Measurements from ENCODE around the gene MAD1L1.

The MAD1L1 gene

DNA sequence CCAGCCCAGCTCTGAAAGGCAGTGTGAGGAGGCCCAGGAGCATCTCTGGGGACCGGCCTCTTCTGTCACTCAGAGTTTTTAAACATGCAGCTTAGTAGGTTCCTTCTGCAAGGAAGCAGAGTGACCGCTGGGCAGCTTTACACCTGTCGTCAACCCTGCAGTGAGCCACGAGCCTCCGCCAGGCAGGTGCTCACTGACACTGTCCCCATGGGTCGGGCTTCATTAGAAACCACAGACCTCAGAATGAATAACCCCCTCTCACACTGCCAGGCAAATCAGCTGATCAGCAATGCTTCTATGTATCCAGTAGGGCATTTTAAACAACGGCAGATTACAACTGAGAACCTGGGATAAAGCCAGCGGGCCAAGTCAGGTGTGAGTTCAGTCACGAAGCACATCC is 106.1 kb downstream of the MAD1L1 start:
- Histone ChIP-seq H3K27me3 (ENCODE audit: control insufficient read depth in 5 of 5, insufficient read depth in 4 of 5, low read length in 5 of 5) (no peaks in the 10 kb centered on the region), H3K9me3 (ENCODE audit: control insufficient read depth in 5 of 5, low read length in 5 of 5) (no peaks in the 10 kb centered on the region), H3K36me3 (ENCODE audit: control insufficient read depth in 5 of 5, insufficient read depth in 5 of 5, low read length in 5 of 5) (peaks cover 0 to 58% (median 13%) of the 10 kb centered on the region in 5 donors), H3K4me1 (ENCODE audit: control insufficient read depth in 5 of 5, insufficient read depth in 5 of 5, low read length in 5 of 5) (peaks cover 0 to 19% (median 0%) of the 10 kb centered on the region in 5 donors), H3K4me3 (ENCODE audit: low read depth in 1 of 5, low read length in 5 of 5) (no peak overlapping the region), H3K27ac (ENCODE audit: low read depth, low read length) (no peak overlapping the region), H3K9ac (ENCODE audit: low read length in 5 of 5) (no peak overlapping the region)

DNA sequence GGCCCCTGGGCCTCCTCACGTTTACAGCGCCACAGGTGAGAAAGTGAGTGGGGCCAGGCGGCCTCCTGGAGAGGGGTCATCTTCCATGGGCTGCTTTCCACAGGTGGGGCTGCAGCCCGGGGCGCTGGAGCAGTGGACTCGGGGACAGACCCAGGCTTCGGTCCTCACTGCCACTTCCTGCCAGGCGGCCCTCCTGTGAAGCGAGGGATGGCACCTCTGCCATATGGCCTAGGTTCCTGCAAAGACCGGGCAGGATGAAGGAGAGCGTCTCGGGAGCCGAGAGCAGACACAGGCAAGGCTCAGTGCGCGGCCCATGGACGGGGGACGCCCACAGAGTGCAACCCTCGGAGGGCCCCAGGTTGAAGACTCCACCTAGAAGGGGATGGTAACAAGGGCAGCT is 106.8 kb downstream of the MAD1L1 start:
- Histone ChIP-seq H3K27me3 (ENCODE audit: control insufficient read depth in 5 of 5, insufficient read depth in 4 of 5, low read length in 5 of 5) (no peaks in the 10 kb centered on the region), H3K36me3 (ENCODE audit: control insufficient read depth in 5 of 5, insufficient read depth in 5 of 5, low read length in 5 of 5) (peaks cover 0 to 65% (median 13%) of the 10 kb centered on the region in 5 donors), H3K9me3 (ENCODE audit: control insufficient read depth in 5 of 5, low read length in 5 of 5) (no peaks in the 10 kb centered on the region), H3K9ac (ENCODE audit: low read length in 5 of 5) (no peak overlapping the region), H3K4me1 (ENCODE audit: control insufficient read depth in 5 of 5, insufficient read depth in 5 of 5, low read length in 5 of 5) (peaks cover 0 to 26% (median 5%) of the 10 kb centered on the region in 5 donors), H3K27ac (ENCODE audit: low read depth, low read length) (no peak overlapping the region), H3K4me3 (ENCODE audit: low read depth in 1 of 5, low read length in 5 of 5) (no peak overlapping the region)

DNA sequence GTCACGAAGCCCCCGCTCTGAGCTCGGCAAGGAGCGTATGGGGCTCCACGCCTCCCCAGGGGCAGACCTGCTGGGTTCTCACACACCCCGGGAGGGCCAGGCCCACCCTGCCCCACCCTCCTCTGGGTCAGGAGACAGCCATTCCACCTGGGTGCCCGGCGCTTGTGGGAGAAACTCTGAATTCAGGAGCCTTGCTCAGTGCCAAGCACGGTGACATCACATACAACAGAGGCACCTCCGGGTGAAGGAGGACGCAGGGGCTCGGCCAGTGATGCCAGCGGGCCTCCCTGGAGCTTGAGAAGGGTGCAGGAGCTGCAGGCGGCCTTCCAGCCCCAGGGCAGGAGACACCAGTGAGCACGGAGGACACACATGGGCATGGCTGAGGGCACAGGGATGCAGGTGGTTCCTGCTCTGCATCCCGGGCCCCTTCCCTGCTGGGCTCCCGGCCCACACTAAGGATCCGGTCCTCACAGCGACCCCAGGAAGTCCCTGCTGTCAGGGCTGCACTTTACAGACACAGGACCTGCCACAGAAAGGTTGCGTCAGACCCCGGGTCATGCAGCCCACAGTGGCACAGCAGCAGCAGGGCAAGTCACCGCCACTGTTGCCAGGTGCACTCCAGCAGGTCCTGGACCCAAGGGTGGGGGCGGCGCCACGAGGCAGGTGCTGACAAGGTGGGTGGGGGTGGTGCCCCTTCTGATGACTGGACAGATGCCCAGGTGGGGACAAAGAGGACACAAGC is 108.0 kb downstream of the MAD1L1 start:
- peaks cover 0 to 68% (median 13%) of the 10 kb centered on the region in 5 donors for H3K36me3 ChIP-seq (ENCODE audit: control insufficient read depth in 5 of 5, insufficient read depth in 5 of 5, low read length in 5 of 5)
- H3K27me3 ChIP-seq (ENCODE audit: control insufficient read depth in 5 of 5, insufficient read depth in 4 of 5, low read length in 5 of 5) = no peaks in the 10 kb centered on the region
- peaks cover 0 to 38% (median 7%) of the 10 kb centered on the region in 5 donors for H3K4me1 ChIP-seq (ENCODE audit: control insufficient read depth in 5 of 5, insufficient read depth in 5 of 5, low read length in 5 of 5)

DNA sequence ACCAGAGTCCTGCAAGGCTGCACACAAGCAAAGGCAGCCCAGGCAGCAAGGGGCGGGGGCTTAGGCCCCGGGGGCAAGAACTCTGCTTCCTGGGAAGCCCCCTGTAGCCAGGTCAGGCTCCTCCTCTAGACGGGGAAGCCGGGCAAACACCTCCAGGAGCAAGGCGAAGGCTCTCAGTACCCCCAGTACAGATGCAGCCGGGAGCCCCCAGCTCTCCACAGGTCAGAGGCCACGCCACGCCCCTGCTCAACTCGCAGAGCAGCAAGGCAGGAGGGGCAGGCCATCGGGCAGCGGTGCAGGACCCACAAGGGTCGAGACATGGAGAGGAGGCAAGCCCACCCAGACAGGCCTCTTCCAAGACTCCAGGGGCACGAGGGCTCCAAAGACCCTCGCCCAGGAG is 108.8 kb downstream of the MAD1L1 start:
- Histone ChIP-seq H3K4me3 (ENCODE audit: low read depth in 1 of 5, low read length in 5 of 5) (no peak overlapping the region), H3K4me1 (ENCODE audit: control insufficient read depth in 5 of 5, insufficient read depth in 5 of 5, low read length in 5 of 5) (peaks cover 0 to 44% (median 7%) of the 10 kb centered on the region in 5 donors), H3K27ac (ENCODE audit: low read depth, low read length) (no peak overlapping the region), H3K9ac (ENCODE audit: low read length in 5 of 5) (no peak overlapping the region), H3K9me3 (ENCODE audit: control insufficient read depth in 5 of 5, low read length in 5 of 5) (no peaks in the 10 kb centered on the region), H3K27me3 (ENCODE audit: control insufficient read depth in 5 of 5, insufficient read depth in 4 of 5, low read length in 5 of 5) (no peaks in the 10 kb centered on the region), H3K36me3 (ENCODE audit: control insufficient read depth in 5 of 5, insufficient read depth in 5 of 5, low read length in 5 of 5) (peaks cover 0 to 63% (median 13%) of the 10 kb centered on the region in 5 donors)

More for the DNA sequence above, 108.0 kb downstream of the MAD1L1 start:
- H3K27ac ChIP-seq (ENCODE audit: low read depth, low read length) = no peak overlapping the region
- no peaks in the 10 kb centered on the region for H3K9me3 ChIP-seq (ENCODE audit: control insufficient read depth in 5 of 5, low read length in 5 of 5)
- H3K9ac ChIP-seq (ENCODE audit: low read length in 5 of 5) = no peak overlapping the region
- H3K4me3 ChIP-seq (ENCODE audit: low read depth in 1 of 5, low read length in 5 of 5) = no peak overlapping the region

DNA sequence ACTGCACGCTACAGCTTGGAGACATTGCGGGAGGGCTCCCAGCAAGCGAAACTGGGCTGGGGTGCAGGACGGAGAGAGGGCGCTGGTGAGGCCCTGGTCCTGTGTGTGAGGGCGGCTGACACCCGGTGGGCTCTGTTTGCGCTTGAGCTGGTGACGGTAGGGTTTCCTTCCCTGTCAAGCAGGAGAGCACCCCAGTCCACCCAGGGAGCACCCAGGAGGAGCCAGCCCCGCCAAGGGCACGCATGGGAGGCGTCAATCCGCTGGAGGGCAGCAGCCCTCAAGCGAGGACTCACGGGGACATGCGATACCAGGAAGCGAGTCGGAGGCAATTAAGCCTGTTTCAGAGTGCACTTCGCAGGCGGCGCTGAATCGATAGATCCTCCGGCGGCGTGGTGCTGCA is 109.4 kb downstream of the MAD1L1 start:
- Histone ChIP-seq H3K9ac (ENCODE audit: low read length in 5 of 5) (no peak overlapping the region), H3K4me1 (ENCODE audit: control insufficient read depth in 5 of 5, insufficient read depth in 5 of 5, low read length in 5 of 5) (peaks cover 0 to 44% (median 7%) of the 10 kb centered on the region in 5 donors), H3K36me3 (ENCODE audit: control insufficient read depth in 5 of 5, insufficient read depth in 5 of 5, low read length in 5 of 5) (peaks cover 0 to 62% (median 13%) of the 10 kb centered on the region in 5 donors), H3K4me3 (ENCODE audit: low read depth in 1 of 5, low read length in 5 of 5) (no peak overlapping the region), H3K27ac (ENCODE audit: low read depth, low read length) (no peak overlapping the region), H3K9me3 (ENCODE audit: control insufficient read depth in 5 of 5, low read length in 5 of 5) (no peaks in the 10 kb centered on the region), H3K27me3 (ENCODE audit: control insufficient read depth in 5 of 5, insufficient read depth in 4 of 5, low read length in 5 of 5) (no peaks in the 10 kb centered on the region)

DNA sequence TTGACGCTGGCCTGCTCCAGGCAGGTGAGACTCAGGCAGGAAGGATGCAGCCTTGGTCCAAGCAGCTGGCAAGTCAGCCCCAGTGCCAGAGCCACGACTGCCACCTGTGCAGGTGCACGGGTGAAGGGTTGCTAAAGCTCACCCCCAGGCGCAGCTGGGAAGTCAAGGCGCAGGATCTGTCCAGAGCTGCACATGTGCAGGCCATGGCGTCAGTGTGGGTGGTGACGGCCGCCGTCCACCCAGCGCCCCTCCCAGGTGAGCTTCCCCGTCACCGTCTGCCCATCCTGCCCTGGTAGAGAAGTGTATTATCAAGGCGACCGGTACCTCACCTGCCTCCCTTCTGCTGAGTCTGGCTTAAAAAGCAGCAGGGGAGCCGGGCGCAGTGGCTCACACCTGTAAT is 110.1 kb downstream of the MAD1L1 start:
- H3K4me1 ChIP-seq (ENCODE audit: control insufficient read depth in 5 of 5, insufficient read depth in 5 of 5, low read length in 5 of 5) = peaks cover 0 to 44% (median 7%) of the 10 kb centered on the region in 5 donors
- no peak overlapping the region for H3K9ac ChIP-seq (ENCODE audit: low read length in 5 of 5)

DNA sequence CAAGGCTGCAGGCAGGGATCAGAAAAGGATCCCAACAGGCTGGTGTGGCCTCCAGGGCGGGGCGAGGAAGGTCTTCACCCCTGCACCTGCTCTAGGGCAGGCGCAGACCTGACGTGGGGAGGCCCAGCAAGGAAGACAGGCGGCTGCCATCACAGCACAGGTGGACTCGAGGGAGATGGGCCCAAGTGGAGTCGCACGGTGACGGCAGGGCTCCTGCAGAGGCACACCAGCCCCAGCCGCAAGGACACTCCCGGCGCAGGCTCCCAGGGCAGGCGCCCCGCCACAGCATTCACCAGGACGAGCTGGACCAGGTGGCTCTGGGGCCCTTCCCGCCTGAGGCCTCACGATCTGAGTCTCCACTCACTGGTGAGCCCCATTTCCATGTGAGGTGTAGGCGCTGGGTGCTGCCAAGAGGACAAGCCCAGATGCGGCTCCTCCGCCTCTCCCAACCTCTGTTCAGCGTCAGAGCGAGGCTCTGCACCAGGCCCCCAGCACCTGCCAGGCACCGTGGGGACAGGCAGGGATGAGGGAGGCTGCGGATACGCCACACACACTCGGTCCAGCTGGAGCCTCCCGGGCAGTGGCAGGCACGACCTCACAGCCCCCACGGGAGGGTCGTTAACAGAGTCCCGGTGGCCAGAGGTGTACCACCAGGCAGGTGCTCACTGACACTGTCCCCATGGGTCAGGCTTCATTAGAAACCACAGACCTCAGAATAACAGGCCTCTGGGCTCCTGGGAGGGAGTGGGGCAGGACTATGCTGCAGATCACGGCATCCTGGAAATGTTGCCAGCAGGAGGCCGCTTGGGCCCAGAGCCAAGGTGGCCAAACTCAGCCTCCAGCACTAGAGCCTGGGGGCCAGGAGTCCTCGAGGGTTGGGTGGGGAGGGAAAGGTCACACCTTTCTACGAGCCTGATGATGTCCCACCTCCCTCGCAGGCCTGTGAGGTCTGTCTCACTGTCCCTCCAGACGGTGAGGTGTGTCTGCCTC is 111.6 kb downstream of the MAD1L1 start:
- Histone ChIP-seq H3K4me3 (ENCODE audit: low read depth in 1 of 5, low read length in 5 of 5) (no peak overlapping the region), H3K4me1 (ENCODE audit: control insufficient read depth in 5 of 5, insufficient read depth in 5 of 5, low read length in 5 of 5) (peaks cover 0 to 59% (median 16%) of the 10 kb centered on the region in 5 donors), H3K9me3 (ENCODE audit: control insufficient read depth in 5 of 5, low read length in 5 of 5) (peaks cover 0 to 4% (median 0%) of the 10 kb centered on the region in 5 donors), H3K27ac (ENCODE audit: low read depth, low read length) (no peak overlapping the region), H3K27me3 (ENCODE audit: control insufficient read depth in 5 of 5, insufficient read depth in 4 of 5, low read length in 5 of 5) (no peaks in the 10 kb centered on the region), H3K9ac (ENCODE audit: low read length in 5 of 5) (no peak overlapping the region), H3K36me3 (ENCODE audit: control insufficient read depth in 5 of 5, insufficient read depth in 5 of 5, low read length in 5 of 5) (peaks cover 0 to 48% (median 13%) of the 10 kb centered on the region in 5 donors)

More for the DNA sequence above, 110.1 kb downstream of the MAD1L1 start:
- Histone ChIP-seq H3K36me3 (ENCODE audit: control insufficient read depth in 5 of 5, insufficient read depth in 5 of 5, low read length in 5 of 5) (peaks cover 0 to 61% (median 13%) of the 10 kb centered on the region in 5 donors), H3K9me3 (ENCODE audit: control insufficient read depth in 5 of 5, low read length in 5 of 5) (peaks cover 0 to 4% (median 0%) of the 10 kb centered on the region in 5 donors), H3K4me3 (ENCODE audit: low read depth in 1 of 5, low read length in 5 of 5) (no peak overlapping the region), H3K27ac (ENCODE audit: low read depth, low read length) (no peak overlapping the region), H3K27me3 (ENCODE audit: control insufficient read depth in 5 of 5, insufficient read depth in 4 of 5, low read length in 5 of 5) (no peaks in the 10 kb centered on the region)

DNA sequence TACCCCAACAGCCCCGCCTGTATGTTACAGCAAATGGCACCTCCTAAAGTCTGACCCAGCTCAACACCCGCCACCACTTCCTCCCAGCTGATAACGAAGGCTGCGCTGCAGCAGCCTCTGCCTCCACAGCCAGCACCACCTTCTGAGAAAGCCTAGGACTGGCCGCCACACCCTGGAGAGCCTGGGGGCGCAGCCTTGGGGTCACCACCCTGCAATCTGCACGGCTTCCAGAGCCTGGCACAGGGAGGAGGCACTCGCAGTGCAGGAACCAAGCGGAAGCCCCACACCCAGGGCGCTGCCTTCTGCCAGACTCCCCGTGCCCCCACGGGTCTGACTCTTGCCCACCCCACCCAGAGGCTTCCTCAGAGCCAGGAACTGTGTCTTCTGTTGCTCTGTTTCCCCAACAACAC is 112.5 kb downstream of the MAD1L1 start:
- no peak overlapping the region for H3K4me3 ChIP-seq (ENCODE audit: low read depth in 1 of 5, low read length in 5 of 5)
- no peaks in the 10 kb centered on the region for H3K27me3 ChIP-seq (ENCODE audit: control insufficient read depth in 5 of 5, insufficient read depth in 4 of 5, low read length in 5 of 5)
- H3K9me3 ChIP-seq (ENCODE audit: control insufficient read depth in 5 of 5, low read length in 5 of 5) = peaks cover 0 to 4% (median 0%) of the 10 kb centered on the region in 5 donors
- no peak overlapping the region for H3K9ac ChIP-seq (ENCODE audit: low read length in 5 of 5)
- peaks cover 0 to 59% (median 16%) of the 10 kb centered on the region in 5 donors for H3K4me1 ChIP-seq (ENCODE audit: control insufficient read depth in 5 of 5, insufficient read depth in 5 of 5, low read length in 5 of 5)
- H3K27ac ChIP-seq (ENCODE audit: low read depth, low read length) = no peak overlapping the region
- peaks cover 0 to 40% (median 6%) of the 10 kb centered on the region in 5 donors for H3K36me3 ChIP-seq (ENCODE audit: control insufficient read depth in 5 of 5, insufficient read depth in 5 of 5, low read length in 5 of 5)

DNA sequence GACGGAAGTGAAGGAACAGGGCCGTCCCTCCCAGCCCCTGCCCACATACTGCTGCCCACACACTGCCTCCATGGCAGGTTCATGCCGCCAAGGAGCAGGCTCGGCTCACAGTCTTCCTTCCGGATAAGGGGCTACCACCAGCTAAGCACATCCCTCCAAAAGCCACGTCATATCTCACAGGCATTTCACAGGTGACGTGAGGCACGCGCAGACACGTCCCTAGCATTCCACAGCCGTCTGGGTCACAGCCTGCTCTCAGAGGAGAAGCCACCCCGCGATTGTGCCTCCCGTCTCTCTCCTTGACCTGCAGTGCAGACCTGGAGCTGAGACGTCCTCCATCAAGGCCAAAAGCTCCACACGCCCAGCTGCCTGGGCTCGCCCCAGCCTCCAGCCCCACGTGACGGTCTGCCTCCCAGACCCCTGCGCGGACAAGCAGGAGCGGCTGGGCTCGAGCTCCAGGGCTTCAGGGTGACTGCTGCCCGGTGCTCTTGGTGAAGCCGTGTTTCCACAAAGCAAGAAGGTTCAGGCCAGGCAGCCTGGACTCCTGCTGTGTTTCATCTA is 114.0 kb downstream of the MAD1L1 start:
- H3K36me3 ChIP-seq (ENCODE audit: control insufficient read depth in 5 of 5, insufficient read depth in 5 of 5, low read length in 5 of 5) = peaks cover 0 to 45% (median 8%) of the 10 kb centered on the region in 5 donors
- peaks cover 0 to 49% (median 16%) of the 10 kb centered on the region in 5 donors for H3K4me1 ChIP-seq (ENCODE audit: control insufficient read depth in 5 of 5, insufficient read depth in 5 of 5, low read length in 5 of 5)
- H3K27me3 ChIP-seq (ENCODE audit: control insufficient read depth in 5 of 5, insufficient read depth in 4 of 5, low read length in 5 of 5) = no peaks in the 10 kb centered on the region
- H3K9ac ChIP-seq (ENCODE audit: low read length in 5 of 5) = no peak overlapping the region
- H3K4me3 ChIP-seq (ENCODE audit: low read depth in 1 of 5, low read length in 5 of 5) = no peak overlapping the region
- no peak overlapping the region for H3K27ac ChIP-seq (ENCODE audit: low read depth, low read length)
- H3K9me3 ChIP-seq (ENCODE audit: control insufficient read depth in 5 of 5, low read length in 5 of 5) = peaks cover 0 to 4% (median 0%) of the 10 kb centered on the region in 5 donors

Measured in subcutaneous abdominal adipose tissue (tissue), 5 donors.